Esophagus muscularis mucosa (tissue), 4 donors: Measurements from ENCODE around the gene SPAG16.

Experiments
- EP300 ChIP-seq: sonication (generic); formaldehyde crosslinking; IDR thresholded peaks from one replicate; pipeline ENCODE4 v1.6.1; 2017; ENCODE audit warnings: antibody characterized with exemption
- POLR2A ChIP-seq: fragments of 450-650 bp; IDR thresholded peaks from one replicate; pipeline ENCODE4 v1.6.1; 2017; ENCODE audit warnings: antibody characterized with exemption, moderate library complexity, mild to moderate bottlenecking, low read depth
- TF ChIP-seq, protein P1 (sequence below), 3 experiments: fragments of 200-600 bp in 2 of 3; fragments of 450-650 bp in 1 of 3; sonication (generic) in 2 of 3; IDR thresholded peaks; one replicate each; pipeline ENCODE4 v1.5.1; 2017 to 2019; ENCODE audit warnings: antibody characterized with exemption in 3 of 3, mild to moderate bottlenecking in 2 of 3, moderate library complexity in 1 of 3

- no peak for TF ChIP-seq EP300
- no peak for TF ChIP-seq POLR2A
- TF ChIP-seq, protein P1, sequence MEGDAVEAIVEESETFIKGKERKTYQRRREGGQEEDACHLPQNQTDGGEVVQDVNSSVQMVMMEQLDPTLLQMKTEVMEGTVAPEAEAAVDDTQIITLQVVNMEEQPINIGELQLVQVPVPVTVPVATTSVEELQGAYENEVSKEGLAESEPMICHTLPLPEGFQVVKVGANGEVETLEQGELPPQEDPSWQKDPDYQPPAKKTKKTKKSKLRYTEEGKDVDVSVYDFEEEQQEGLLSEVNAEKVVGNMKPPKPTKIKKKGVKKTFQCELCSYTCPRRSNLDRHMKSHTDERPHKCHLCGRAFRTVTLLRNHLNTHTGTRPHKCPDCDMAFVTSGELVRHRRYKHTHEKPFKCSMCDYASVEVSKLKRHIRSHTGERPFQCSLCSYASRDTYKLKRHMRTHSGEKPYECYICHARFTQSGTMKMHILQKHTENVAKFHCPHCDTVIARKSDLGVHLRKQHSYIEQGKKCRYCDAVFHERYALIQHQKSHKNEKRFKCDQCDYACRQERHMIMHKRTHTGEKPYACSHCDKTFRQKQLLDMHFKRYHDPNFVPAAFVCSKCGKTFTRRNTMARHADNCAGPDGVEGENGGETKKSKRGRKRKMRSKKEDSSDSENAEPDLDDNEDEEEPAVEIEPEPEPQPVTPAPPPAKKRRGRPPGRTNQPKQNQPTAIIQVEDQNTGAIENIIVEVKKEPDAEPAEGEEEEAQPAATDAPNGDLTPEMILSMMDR (IDR thresholded peaks at IDR 0.05), result no peak
Observed at GRCh38 chr2:213551526-213551925, 267.3 kb downstream of the SPAG16 start.
